NCI-H187 (cell line): ENCODE results near the gene STRBP.
A peak's percentile ranks its signal among the peaks of the same experiment; 100 is the strongest.
"Not testable (repeated sequence)": the region's sequence is repeated elsewhere in the genome, so short reads cannot be mapped to it uniquely, and the experiment has no call there.

Experiments
- DNase-seq, 2 experiments: peaks; one replicate each; lab custom pipeline; 2025; lab: John Stamatoyannopoulos, UW

The STRBP gene

GRCh38 chr9:123268465-123269259 is at the start of gene STRBP:
STRBP (minus strand) TSS chr9:123268586; CDS start chr9:123184134, 84,452 bp downstream.
- DNase-seq, result peak; percentile 72 to 88

DNA sequence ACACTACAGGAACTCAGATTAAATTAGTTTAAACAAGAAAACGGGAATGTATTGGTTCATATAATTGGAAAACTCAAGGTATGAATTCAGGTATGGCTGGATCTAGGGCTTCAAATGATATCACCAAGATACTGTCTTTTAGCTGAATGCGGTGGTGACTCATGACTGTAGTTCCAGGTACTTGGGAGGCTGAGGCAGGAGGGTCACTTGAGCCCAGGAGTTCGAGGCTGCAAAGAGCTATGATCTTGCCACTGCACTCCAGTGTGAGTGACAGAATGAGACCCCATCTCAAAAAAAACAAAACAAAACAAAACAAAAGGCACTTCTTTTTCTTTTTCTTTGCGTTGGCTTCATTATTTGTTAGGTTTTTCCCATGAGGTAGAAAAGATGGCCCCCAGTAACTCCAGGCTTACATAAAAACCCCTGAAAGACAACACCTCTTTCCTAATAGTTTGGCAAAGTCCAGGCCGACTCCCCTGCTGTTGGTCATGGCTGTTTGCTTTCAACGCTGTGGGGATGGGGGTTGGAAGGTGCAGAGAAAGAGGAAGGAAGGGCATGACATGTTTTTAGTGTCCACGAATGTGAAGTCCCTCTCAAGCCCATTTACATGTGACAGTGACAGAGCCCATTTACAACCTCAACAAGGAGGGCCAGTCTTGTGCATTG is 47.8 kb upstream of the STRBP start:
- no peak for DNase-seq

DNA sequence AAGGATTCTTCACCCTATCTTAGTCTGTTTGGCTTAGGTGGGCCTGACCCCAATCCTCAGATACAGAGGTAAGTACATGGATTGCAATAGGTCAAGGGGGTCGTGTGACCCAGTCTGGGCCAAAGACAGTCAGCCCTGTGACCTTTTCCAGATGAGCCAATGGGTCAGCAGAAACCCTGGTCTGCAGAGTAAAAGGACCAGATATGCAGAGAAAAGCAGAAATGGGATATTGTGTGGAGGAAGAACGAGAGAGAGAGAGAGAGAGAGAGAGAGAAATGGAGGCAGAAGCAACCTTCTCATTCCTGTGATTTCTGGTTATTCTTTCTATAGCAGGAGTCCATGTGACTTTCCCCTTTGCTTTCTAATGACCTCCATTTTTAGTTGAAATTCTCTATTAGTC is 47.2 kb upstream of the STRBP start:
- no peak for DNase-seq

DNA sequence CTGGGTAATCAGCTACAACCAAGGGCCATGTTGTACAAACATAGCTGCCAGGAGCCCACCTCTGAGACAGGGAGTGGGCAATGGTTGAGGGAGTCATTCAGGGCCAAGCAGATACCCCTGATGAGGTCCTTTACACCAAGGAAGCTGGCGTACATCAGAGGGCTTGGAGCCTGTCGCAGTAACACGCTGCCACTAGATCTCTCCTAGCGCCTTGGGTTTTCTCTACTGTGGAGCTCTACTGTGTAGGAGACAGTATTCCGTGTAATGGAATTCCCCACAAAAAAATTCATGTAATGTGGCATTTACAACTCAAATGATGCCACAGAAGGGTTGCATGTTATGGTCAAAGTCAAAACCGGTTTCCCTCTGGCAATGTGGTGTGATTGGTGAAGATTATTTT is 46.2 kb upstream of the STRBP start:
- DNase-seq, result no peak

GRCh38 chr9:123312306-123312877 is 44.0 kb upstream of the STRBP start:
- DNase-seq, result no peak

- no peak for DNase-seq
Measured at GRCh38 chr9:123311250-123311752, 42.9 kb upstream of the STRBP start.

GRCh38 chr9:123310551-123311249 is 42.3 kb upstream of the STRBP start:
- DNase-seq, result no peak

- no peak for DNase-seq
Measured at GRCh38 chr9:123309611-123310010, 41.2 kb upstream of the STRBP start.

DNA sequence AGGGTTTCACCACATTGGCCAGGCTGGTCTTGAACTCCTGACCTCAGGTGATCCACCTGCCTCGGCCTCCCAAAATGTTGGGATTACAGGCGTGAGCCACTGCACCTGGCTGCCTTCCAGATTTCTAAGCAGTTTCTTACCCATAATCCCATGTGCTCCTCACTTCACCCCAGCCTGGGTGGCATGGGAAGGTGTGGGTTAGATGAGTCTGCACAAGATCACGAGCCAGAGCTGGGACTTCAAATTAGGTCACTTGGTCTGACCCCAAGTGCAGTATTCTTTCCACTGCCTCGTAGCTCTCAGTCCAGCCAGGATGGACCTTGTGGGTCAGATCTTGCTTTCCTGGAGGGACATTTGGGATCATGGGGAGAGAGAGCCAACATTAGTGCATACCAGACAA is 37.5 kb upstream of the STRBP start:
- no peak for DNase-seq

DNA sequence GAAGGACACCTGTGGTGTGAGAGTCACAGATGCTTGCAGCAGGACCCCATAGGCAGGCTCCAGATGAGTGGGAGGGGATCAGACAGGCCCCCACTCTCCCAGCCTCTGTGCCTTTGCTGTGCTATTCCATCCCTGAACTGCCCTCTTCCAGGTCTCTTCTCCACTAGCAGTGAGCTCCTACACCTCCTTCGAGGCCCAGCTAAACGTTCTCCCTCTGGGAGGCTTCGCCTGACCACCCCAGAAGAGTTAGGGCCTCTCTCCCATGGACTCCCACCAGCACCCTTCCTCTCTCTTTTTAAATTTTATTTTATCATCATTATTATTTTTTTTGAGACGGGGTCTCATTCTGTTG is 35.9 kb upstream of the STRBP start:
- DNase-seq, result no peak

- DNase-seq, result no peak
Measured at GRCh38 chr9:123302348-123303214, 34.2 kb upstream of the STRBP start.

DNA sequence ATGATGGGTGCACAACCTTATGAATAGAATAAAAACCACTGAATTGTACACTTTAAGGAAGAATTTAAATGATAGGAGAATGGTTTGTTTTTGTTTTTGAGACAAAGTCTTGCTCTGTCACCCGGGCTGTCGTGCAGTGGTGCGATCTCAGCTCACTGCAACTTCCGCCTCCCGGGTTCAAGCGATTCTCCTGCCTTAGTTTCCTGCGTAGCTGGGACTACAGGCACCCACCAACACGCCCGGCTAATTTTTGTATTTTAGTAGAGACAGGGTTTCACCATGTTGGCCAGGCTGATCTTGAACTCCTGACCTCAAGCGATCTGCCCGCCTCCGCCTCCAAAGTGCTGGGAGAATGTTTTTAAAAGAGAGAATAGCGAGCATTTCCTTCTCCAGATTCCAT is 33.5 kb upstream of the STRBP start:
- not testable (repeated sequence) for DNase-seq

DNA sequence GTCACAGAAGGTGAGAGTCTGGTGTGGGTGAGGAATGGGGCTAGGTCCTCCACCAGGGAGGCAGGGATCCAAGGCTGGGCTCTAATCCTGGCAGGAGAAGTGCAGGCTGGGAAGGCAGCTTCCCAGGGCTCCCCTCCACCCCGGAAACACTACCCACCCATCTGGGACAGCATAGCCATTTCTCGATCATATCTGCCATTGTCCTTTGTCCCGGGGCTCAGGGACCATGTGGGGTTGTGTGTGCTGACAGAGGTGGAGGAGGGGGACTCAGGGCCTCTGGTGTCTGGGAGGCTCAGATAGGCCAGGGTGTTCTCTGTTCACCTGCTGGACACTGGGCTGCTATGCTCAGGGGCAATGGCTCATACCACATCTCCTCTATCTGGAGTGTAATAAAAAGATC is 32.2 kb upstream of the STRBP start:
- no peak for DNase-seq

- no peak for DNase-seq
Measured at GRCh38 chr9:123299558-123300126, 31.3 kb upstream of the STRBP start.

- no peak for DNase-seq
Measured at GRCh38 chr9:123296174-123296573, 27.8 kb upstream of the STRBP start.

DNA sequence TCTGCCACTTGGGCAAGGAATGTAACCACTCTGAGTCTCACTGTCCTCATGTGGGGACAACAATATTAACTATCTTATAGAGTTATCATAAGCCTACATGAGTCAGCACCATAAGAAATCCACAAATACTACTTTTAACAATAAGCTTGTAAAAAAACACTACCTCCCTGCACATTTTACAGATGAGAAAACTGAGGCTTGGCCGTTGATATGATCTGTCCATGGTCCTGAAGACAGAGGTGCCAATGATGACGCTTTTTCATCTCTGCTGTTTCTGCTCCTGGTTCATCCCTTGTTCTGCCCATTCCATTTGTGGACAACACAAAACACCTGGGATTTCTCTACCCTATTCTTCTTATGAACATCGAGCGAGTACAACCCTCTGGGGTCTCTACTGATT is 23.4 kb upstream of the STRBP start:
- no peak for DNase-seq

GRCh38 chr9:123290764-123291163 is 22.4 kb upstream of the STRBP start:
- no peak for DNase-seq

- no peak for DNase-seq
Measured at GRCh38 chr9:123287639-123288038, 19.3 kb upstream of the STRBP start.

DNA sequence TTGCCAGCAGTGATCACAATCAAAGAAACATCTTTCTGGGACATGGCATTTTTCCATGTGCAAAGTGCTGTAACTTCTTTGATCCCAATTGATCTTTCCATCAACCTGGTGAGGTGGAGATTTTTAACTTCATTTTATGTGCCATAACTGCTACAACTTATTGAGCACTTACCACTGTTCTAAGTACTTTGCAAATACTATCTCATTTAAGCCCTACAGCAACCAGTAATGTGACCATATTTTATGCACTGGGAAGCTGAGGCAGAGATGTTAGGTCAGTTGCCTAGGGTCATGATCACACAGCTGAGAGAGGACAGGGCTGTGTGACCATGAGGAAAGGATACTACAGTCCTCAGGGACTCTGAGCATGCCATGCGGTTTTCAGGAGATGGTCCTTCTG is 17.9 kb upstream of the STRBP start:
- no peak for DNase-seq

DNA sequence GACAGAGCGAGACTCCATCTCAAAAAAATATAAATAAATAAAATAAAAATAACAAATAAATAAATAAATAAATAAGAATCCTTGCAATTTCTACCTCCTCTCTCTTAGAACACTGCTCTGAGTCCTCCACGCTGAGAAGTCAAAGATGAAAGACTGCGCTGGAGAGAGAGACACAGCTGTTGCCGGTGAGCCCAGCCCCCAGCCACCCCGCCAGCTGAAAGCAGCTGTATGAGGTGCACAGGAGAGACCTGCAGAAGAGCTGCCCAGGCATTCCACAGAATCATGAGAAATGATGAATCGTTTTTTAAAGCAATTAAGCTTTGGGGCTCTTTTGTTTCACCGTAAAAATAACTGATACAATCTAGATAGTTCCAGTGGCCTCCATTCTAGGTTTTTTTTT is 16.3 kb upstream of the STRBP start:
- DNase-seq, result no peak

- no peak for DNase-seq
Measured at GRCh38 chr9:123283455-123283854, 15.1 kb upstream of the STRBP start.
